Measurements from ENCODE around the gene HMGN4.

- TF ChIP-seq ZNF280B (CRISPR knock-in tag; IDR thresholded peaks at IDR 0.05), result no peak
- TF ChIP-seq ZKSCAN8 (CRISPR knock-in tag; IDR thresholded peaks at IDR 0.05), result no peak; the same call in 1 of the 2 replicates
- no peak for TF ChIP-seq SMARCB1 (IDR thresholded peaks at IDR 0.05; ENCODE audit: insufficient read length, low read depth)
- TF ChIP-seq CHD2 (IDR thresholded peaks at IDR 0.05; ENCODE audit: low read depth, low read length), result no peak
- TF ChIP-seq ZNF217 (CRISPR knock-in tag; IDR thresholded peaks at IDR 0.05), result no peak
- TF ChIP-seq CTCF (IDR thresholded peaks at IDR 0.05 in 2 of 3, conservative IDR thresholded peaks at IDR 0.05 in 1 of 3; ENCODE audit: insufficient read depth in 2 of 3, low read depth in 1 of 3, low read length in 3 of 3), result no peak
- TF ChIP-seq FOXA1 (IDR thresholded peaks at IDR 0.05; ENCODE audit: borderline replicate concordance), result no peak
- TF ChIP-seq RFX7 (CRISPR knock-in tag; IDR thresholded peaks at IDR 0.05), result peak; percentile 59; the same call in 1 of the 2 replicates
- no peak for TF ChIP-seq CREB3 (tag; conservative IDR thresholded peaks at IDR 0.05; ENCODE audit: low read depth)
- peak; percentile 42 for TF ChIP-seq PHF20 (IDR thresholded peaks at IDR 0.05; ENCODE audit: partially characterized antibody)
- no peak for TF ChIP-seq ZNF398 (CRISPR knock-in tag; IDR thresholded peaks at IDR 0.05)
- TF ChIP-seq ZNF583 (CRISPR knock-in tag; IDR thresholded peaks at IDR 0.05), result 0 out of 2 replicates have a peak, but pooled peaks have one; percentile 32
- 0 out of 2 replicates have a peak, but pooled peaks have one; percentile 8 for TF ChIP-seq ZNF311 (CRISPR knock-in tag; IDR thresholded peaks at IDR 0.05)
- peak; percentile 46; the same call in 1 of the 2 replicates for TF ChIP-seq NKRF (IDR thresholded peaks at IDR 0.05; ENCODE audit: borderline replicate concordance)
Observed at GRCh38 chr6:26576929-26577719, 39.0 kb downstream of the HMGN4 start.

All from K562 (cell line).